ENCODE measurements around the gene GRK7.
"Not testable (repeated sequence)": the region's sequence is repeated elsewhere in the genome, so short reads cannot be mapped to it uniquely, and the experiment has no call there.

The GRK7 gene

GRCh38 chr3:141782386-141782932 is 19.3 kb downstream of the GRK7 start:
- Histone ChIP-seq H3K4me3 (ENCODE audit: severe bottlenecking) (no peak overlapping the region), H3K36me3 (ENCODE audit: low read depth) (no peaks in the 10 kb centered on the region), H3K9me3 (ENCODE audit: severe bottlenecking) (no peaks in the 10 kb centered on the region), H3K27me3 (ENCODE audit: insufficient read depth, poor library complexity, severe bottlenecking) (no peaks in the 10 kb centered on the region), H3K4me1 (ENCODE audit: insufficient read depth, poor library complexity, severe bottlenecking) (no peaks in the 10 kb centered on the region), H3K27ac (ENCODE audit: poor library complexity, severe bottlenecking) (no peak overlapping the region)
- peak; percentile 30 for TF ChIP-seq CTCF (IDR thresholded peaks at IDR 0.05; ENCODE audit: poor library complexity, severe bottlenecking)
- ATAC-seq (ENCODE audit: low read depth) = peak; percentile 49; the same call in 2 of the 3 replicates
- DNase-seq (ENCODE audit: low spot score) = no peak

DNA sequence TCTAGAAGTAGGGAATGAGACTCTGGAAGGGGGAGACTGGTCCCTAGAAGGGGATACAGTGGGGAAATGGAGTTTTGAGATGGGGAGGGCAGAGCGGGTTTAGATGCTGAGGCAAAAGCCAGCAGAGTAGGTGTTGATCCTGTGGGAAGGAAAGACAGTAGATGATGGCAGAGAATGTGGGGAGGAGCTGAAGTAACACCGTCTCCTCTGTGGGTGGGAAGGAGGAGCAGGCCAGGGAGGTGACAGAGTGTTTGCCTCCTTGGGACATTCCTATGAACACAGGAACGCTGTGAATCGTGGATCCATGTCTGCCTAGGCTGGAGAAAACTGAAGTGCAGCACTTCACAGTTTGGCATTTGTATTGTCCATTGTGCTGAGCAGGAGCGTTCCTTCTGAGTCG is 20.4 kb downstream of the GRK7 start:
- H3K27me3 ChIP-seq (ENCODE audit: insufficient read depth, poor library complexity, severe bottlenecking) = no peaks in the 10 kb centered on the region
- ATAC-seq (ENCODE audit: low read depth) (no peak), DNase-seq (ENCODE audit: low spot score) (no peak)
- H3K9me3 ChIP-seq (ENCODE audit: severe bottlenecking) = no peaks in the 10 kb centered on the region
- H3K27ac ChIP-seq (ENCODE audit: poor library complexity, severe bottlenecking) = no peak overlapping the region
- TF ChIP-seq CTCF (IDR thresholded peaks at IDR 0.05; ENCODE audit: poor library complexity, severe bottlenecking) = no peak
- H3K36me3 ChIP-seq (ENCODE audit: low read depth) = no peaks in the 10 kb centered on the region
- H3K4me3 ChIP-seq (ENCODE audit: severe bottlenecking) = no peak overlapping the region
- H3K4me1 ChIP-seq (ENCODE audit: insufficient read depth, poor library complexity, severe bottlenecking) = no peaks in the 10 kb centered on the region

DNA sequence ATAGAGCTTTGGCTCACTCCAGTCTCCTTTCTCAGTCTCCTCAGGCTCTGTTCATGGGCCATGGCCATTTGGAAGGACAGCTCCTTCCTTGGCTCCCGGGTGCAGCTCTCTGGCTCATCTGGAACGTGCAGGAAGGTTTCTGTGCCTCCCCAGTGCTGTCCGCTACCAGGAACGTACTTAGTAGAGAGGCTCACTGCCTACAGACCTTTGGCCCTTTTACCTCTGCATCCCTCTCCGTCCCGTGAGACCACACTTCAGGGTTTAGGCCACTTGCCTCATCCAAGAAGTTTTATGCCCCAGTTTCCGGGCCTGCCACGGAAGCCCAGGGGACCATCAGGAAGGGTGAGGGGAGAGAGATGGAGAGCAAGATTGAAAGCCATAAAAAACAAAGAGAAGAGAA is 20.9 kb downstream of the GRK7 start:
- Histone ChIP-seq H3K4me3 (ENCODE audit: severe bottlenecking) (no peak overlapping the region), H3K27ac (ENCODE audit: poor library complexity, severe bottlenecking) (no peak overlapping the region), H3K27me3 (ENCODE audit: insufficient read depth, poor library complexity, severe bottlenecking) (no peaks in the 10 kb centered on the region), H3K36me3 (ENCODE audit: low read depth) (no peaks in the 10 kb centered on the region), H3K4me1 (ENCODE audit: insufficient read depth, poor library complexity, severe bottlenecking) (no peaks in the 10 kb centered on the region), H3K9me3 (ENCODE audit: severe bottlenecking) (no peaks in the 10 kb centered on the region)
- ATAC-seq (ENCODE audit: low read depth) (no peak), DNase-seq (ENCODE audit: low spot score) (no peak)
- no peak for TF ChIP-seq CTCF (IDR thresholded peaks at IDR 0.05; ENCODE audit: poor library complexity, severe bottlenecking)

DNA sequence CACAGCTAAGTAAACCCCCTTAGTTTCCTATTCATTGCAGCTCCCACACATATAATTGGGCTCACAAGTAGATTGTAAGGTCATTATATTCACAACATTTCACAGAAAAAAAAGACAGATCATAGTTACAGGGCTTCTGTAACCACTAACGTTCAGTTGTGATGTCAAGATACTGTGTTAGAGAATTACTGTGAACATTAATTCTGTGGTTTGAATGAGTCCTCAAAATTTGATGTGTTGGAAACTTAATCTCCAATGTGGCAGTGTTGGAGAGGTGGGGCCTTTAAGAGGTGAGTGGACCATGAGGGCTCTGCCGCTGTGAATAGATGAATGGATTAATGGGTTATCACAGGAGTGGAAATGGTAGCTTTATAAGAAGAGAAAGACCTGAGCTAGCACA is 21.3 kb downstream of the GRK7 start:
- Histone ChIP-seq H3K27ac (ENCODE audit: poor library complexity, severe bottlenecking) (no peak overlapping the region), H3K27me3 (ENCODE audit: insufficient read depth, poor library complexity, severe bottlenecking) (no peaks in the 10 kb centered on the region), H3K4me1 (ENCODE audit: insufficient read depth, poor library complexity, severe bottlenecking) (no peaks in the 10 kb centered on the region), H3K9me3 (ENCODE audit: severe bottlenecking) (no peaks in the 10 kb centered on the region), H3K36me3 (ENCODE audit: low read depth) (no peaks in the 10 kb centered on the region), H3K4me3 (ENCODE audit: severe bottlenecking) (no peak overlapping the region)
- ATAC-seq (ENCODE audit: low read depth) (no peak), DNase-seq (ENCODE audit: low spot score) (no peak)
- no peak for TF ChIP-seq CTCF (IDR thresholded peaks at IDR 0.05; ENCODE audit: poor library complexity, severe bottlenecking)

- TF ChIP-seq CTCF (IDR thresholded peaks at IDR 0.05; ENCODE audit: poor library complexity, severe bottlenecking) = no peak
- Histone ChIP-seq H3K4me1 (ENCODE audit: insufficient read depth, poor library complexity, severe bottlenecking) (no peaks in the 10 kb centered on the region), H3K36me3 (ENCODE audit: low read depth) (no peaks in the 10 kb centered on the region), H3K4me3 (ENCODE audit: severe bottlenecking) (no peak overlapping the region), H3K27me3 (ENCODE audit: insufficient read depth, poor library complexity, severe bottlenecking) (no peaks in the 10 kb centered on the region), H3K9me3 (ENCODE audit: severe bottlenecking) (no peaks in the 10 kb centered on the region), H3K27ac (ENCODE audit: poor library complexity, severe bottlenecking) (no peak overlapping the region)
- ATAC-seq (ENCODE audit: low read depth) = no peak
- DNase-seq (ENCODE audit: low spot score) = no peak
These were observed 24.9 kb downstream of the GRK7 start for GRCh38 chr3:141788149-141788548.

GRCh38 chr3:141788750-141789149 is 25.5 kb downstream of the GRK7 start:
- H3K4me3 ChIP-seq (ENCODE audit: severe bottlenecking); ATAC-seq (ENCODE audit: low read depth); H3K27me3 ChIP-seq (ENCODE audit: insufficient read depth, poor library complexity, severe bottlenecking); H3K9me3 ChIP-seq (ENCODE audit: severe bottlenecking); H3K4me1 ChIP-seq (ENCODE audit: insufficient read depth, poor library complexity, severe bottlenecking); H3K27ac ChIP-seq (ENCODE audit: poor library complexity, severe bottlenecking); DNase-seq (ENCODE audit: low spot score); H3K36me3 ChIP-seq (ENCODE audit: low read depth): not testable (repeated sequence)
